ENCODE data around the gene MRGPRX2. TPM values are rescaled to one million over a fixed set of nuclear protein-coding genes. Genes with fewer than 3 reads are reported as not detected.

MRGPRX2 gene
- total RNA-seq, result not detected in 2 replicates
- long read RNA-seq, result 0 reads

GRCh38 chr11:19060629-19061028, at the start of gene MRGPRX2:
Gene MRGPRX2, minus strand, starts transcription at chr11:19060717. Its CDS starts 4,315 bp downstream, at chr11:19056402.
- Mint-ChIP-seq H3K27me3 (peaks cover 7% of the 10 kb centered on the region), H3K36me3 (ENCODE audit: insufficient read depth) (no peaks in the 10 kb centered on the region), H3K4me3 (ENCODE audit: low read depth) (no peak within 1 kb of the TSS), H3K4me1 (ENCODE audit: low read depth) (no peaks in the 10 kb centered on the region), H3K27ac (no peak within 1 kb of the TSS), H3K9me3 (ENCODE audit: low read depth) (peaks cover 9% of the 10 kb centered on the region)
- DNase-seq (ENCODE audit: low spot score, unreplicated experiment), result no peak
- TF ChIP-seq CTCF (IDR thresholded peaks at IDR 0.05; ENCODE audit: unreplicated experiment), result no peak

DNA sequence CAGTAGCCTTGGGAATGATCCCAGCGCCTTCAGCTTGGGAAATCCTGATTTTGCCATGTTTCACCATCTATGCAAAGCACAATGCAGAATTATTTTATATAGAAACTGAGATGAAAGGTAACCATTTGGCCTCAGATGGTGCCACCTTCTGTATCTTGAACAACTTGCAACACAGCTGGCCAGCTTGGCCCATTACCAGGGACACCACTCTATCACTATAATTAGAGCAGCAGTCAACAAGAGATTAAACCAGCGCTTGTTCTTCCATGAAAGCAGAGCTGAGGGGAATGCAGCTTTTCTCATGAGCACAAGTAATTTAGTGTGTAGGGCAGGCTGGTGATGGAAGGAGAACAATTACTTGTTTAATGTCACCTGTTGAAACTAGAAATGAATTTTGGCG, 49.8 kb upstream of the MRGPRX2 start:
- Mint-ChIP-seq H3K27me3 (peaks cover 5% of the 10 kb centered on the region), H3K9me3 (ENCODE audit: low read depth) (no peaks in the 10 kb centered on the region), H3K27ac (no peak overlapping the region), H3K4me3 (ENCODE audit: low read depth) (no peak overlapping the region), H3K36me3 (ENCODE audit: insufficient read depth) (no peaks in the 10 kb centered on the region), H3K4me1 (ENCODE audit: low read depth) (peaks cover 1% of the 10 kb centered on the region)
- no peak for DNase-seq (ENCODE audit: low spot score, unreplicated experiment)
- TF ChIP-seq CTCF (IDR thresholded peaks at IDR 0.05; ENCODE audit: unreplicated experiment), result no peak

DNA sequence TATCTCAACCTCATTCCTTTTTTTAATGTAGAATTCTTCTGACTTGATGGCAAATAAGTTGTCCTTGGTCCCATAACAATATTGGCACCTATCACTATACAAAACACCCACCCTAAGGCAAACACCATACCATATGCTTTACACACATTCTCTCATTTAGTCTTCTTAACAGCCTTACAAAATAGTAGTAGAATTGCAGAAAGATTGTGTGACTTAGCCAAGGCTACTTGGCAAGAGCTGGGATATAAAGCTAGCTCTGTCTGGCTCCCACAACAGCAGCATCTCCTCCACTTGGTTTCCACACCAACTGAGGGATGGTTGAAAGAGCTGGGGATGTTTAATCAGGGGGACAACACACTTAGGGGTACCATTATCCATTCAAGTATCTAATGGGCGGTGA, 46.6 kb upstream of the MRGPRX2 start:
- no peak for DNase-seq (ENCODE audit: low spot score, unreplicated experiment)
- TF ChIP-seq CTCF (IDR thresholded peaks at IDR 0.05; ENCODE audit: unreplicated experiment), result no peak
- H3K9me3 Mint-ChIP-seq (ENCODE audit: low read depth), result no peaks in the 10 kb centered on the region
- H3K4me1 Mint-ChIP-seq (ENCODE audit: low read depth), result peaks cover 17% of the 10 kb centered on the region
- no peaks in the 10 kb centered on the region for H3K27me3 Mint-ChIP-seq
- H3K27ac Mint-ChIP-seq, result peak overlapping the region; percentile 27
- no peak overlapping the region for H3K4me3 Mint-ChIP-seq (ENCODE audit: low read depth)
- H3K36me3 Mint-ChIP-seq (ENCODE audit: insufficient read depth), result no peaks in the 10 kb centered on the region

DNA sequence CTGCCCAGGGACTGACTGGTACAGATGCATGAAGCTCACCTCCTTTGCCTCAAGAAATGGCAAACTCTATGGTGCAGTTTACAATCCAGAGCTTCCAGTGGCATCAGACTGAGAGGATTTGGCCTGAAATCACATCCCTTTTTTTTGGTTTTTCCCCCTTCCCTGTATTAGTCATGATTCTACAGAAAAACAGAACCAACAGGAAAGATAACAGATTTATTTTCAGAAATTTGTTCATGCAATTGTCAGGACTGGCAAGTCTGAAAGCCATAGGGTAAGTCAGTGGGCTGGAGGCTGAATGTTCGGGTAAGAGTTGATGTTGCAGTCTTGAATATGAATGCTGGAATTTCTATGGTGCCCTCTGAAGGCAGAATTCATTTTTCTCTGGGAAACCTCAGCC, 44.5 kb upstream of the MRGPRX2 start:
- peaks cover 22% of the 10 kb centered on the region for H3K4me1 Mint-ChIP-seq (ENCODE audit: low read depth)
- no peak overlapping the region for H3K4me3 Mint-ChIP-seq (ENCODE audit: low read depth)
- TF ChIP-seq CTCF (IDR thresholded peaks at IDR 0.05; ENCODE audit: unreplicated experiment), result no peak
- no peak overlapping the region for H3K27ac Mint-ChIP-seq
- no peaks in the 10 kb centered on the region for H3K9me3 Mint-ChIP-seq (ENCODE audit: low read depth)
- no peaks in the 10 kb centered on the region for H3K27me3 Mint-ChIP-seq
- DNase-seq (ENCODE audit: low spot score, unreplicated experiment), result no peak
- H3K36me3 Mint-ChIP-seq (ENCODE audit: insufficient read depth), result no peaks in the 10 kb centered on the region

GRCh38 chr11:19102521-19102900, 42.0 kb upstream of the MRGPRX2 start:
- TF ChIP-seq CTCF (IDR thresholded peaks at IDR 0.05; ENCODE audit: unreplicated experiment), result no peak
- Mint-ChIP-seq H3K27ac (no peak overlapping the region), H3K9me3 (ENCODE audit: low read depth) (no peaks in the 10 kb centered on the region), H3K4me1 (ENCODE audit: low read depth) (peaks cover 22% of the 10 kb centered on the region), H3K27me3 (peaks cover 2% of the 10 kb centered on the region), H3K36me3 (ENCODE audit: insufficient read depth) (no peaks in the 10 kb centered on the region), H3K4me3 (ENCODE audit: low read depth) (no peak overlapping the region)
- DNase-seq (ENCODE audit: low spot score, unreplicated experiment), result no peak

Measured in progenitor cell of endocrine pancreas (in vitro differentiated cells).